ENCODE measurements around the gene SLC36A3.

DNA sequence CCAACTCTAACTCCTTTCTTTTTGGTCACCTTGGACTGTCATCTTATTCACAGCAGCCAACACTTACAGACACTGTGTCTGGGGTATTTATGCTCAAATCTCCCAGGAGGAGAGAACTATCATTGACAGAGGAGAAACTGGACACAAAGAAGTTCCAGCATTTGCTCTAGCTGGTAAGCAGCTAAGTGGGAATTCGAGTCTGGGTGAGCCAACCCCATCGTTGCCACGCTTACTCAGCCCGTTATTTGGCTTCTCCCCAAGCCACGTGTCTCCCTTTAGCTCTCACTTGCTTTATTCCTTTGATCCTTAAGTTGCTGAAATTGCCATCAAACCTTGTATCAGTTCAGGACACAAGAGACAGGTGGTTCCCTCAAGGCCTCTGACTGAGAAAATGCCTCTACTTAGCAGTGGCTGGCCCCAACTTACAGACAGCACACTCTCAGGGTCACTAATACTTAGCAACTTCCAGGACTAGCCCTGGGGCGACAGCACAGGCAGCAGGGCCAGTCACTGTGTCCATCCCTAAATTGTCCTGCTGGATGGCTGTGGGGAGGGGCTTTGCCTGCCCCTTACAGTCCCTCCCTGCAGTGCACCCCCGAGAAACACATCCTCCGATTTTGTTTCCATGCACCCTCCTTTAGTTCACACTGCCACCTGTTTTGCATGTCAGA is 42.4 kb upstream of the SLC36A3 start:
- TF ChIP-seq, protein P1, sequence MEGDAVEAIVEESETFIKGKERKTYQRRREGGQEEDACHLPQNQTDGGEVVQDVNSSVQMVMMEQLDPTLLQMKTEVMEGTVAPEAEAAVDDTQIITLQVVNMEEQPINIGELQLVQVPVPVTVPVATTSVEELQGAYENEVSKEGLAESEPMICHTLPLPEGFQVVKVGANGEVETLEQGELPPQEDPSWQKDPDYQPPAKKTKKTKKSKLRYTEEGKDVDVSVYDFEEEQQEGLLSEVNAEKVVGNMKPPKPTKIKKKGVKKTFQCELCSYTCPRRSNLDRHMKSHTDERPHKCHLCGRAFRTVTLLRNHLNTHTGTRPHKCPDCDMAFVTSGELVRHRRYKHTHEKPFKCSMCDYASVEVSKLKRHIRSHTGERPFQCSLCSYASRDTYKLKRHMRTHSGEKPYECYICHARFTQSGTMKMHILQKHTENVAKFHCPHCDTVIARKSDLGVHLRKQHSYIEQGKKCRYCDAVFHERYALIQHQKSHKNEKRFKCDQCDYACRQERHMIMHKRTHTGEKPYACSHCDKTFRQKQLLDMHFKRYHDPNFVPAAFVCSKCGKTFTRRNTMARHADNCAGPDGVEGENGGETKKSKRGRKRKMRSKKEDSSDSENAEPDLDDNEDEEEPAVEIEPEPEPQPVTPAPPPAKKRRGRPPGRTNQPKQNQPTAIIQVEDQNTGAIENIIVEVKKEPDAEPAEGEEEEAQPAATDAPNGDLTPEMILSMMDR (IDR thresholded peaks at IDR 0.05): no peak
- no peak for TF ChIP-seq EZH2 (IDR thresholded peaks at IDR 0.05; ENCODE audit: borderline replicate concordance, insufficient read depth, low read depth, low read length, poor library complexity, severe bottlenecking)
